ENCODE results near the gene CAPZB.

- no peak for TF ChIP-seq CTCF (IDR thresholded peaks at IDR 0.05)
- TF ChIP-seq POLR2A (IDR thresholded peaks at IDR 0.05), result no peak
- TF ChIP-seq EP300 (IDR thresholded peaks at IDR 0.05; ENCODE audit: low read depth), result no peak
- no peak for TF ChIP-seq POLR2AphosphoS5 (IDR thresholded peaks at IDR 0.05)
Observed at GRCh38 chr1:19405761-19406487, 79.4 kb downstream of the CAPZB start.

Data from transverse colon (tissue), 4 donors.